H54 (cell line): ENCODE results near the gene PRCP.

ENCODE experiments used
- DNase-seq: peaks from one replicate; pipeline ENCODE4 v3.0.0; 2011; ENCODE audit warnings: low spot score, mixed read lengths; ENCODE audit not compliant: insufficient read length
- FAIRE-seq: peaks from 3 replicates; lab custom pipeline; 2011; peaks lifted over from hg19 to GRCh38; lab: Jason Lieb, UNC
- POLR2A ChIP-seq: IDR thresholded peaks from 2 replicates; pipeline ENCODE4 v1.6.1; 2011; ENCODE audit warnings: low read depth, mild to moderate bottlenecking, low read length

The PRCP gene

GRCh38 chr11:82814379-82814778 lies 85.9 kb downstream of the PRCP start:
- TF ChIP-seq POLR2A: no peak
- DNase-seq (no peak), FAIRE-seq (no peak)

- no peak for TF ChIP-seq POLR2A
- DNase-seq (no peak), FAIRE-seq (no peak)
Measured at GRCh38 chr11:82811369-82811768, 88.9 kb downstream of the PRCP start.

GRCh38 chr11:82810738-82811137 lies 89.5 kb downstream of the PRCP start:
- no peak for DNase-seq
- no peak for TF ChIP-seq POLR2A
- no peak for FAIRE-seq

- no peak for FAIRE-seq
- no peak for DNase-seq
- no peak for TF ChIP-seq POLR2A
Measured at GRCh38 chr11:82810326-82810725, 89.9 kb downstream of the PRCP start.

- no peak for FAIRE-seq
- TF ChIP-seq POLR2A: no peak
- DNase-seq: no peak
Measured at GRCh38 chr11:82807646-82808045, 92.6 kb downstream of the PRCP start.

- TF ChIP-seq POLR2A: no peak
- no peak for FAIRE-seq
Measured at GRCh38 chr11:82802710-82803109, 97.5 kb downstream of the PRCP start.

GRCh38 chr11:82796998-82797961 lies 103.0 kb downstream of the PRCP start:
- TF ChIP-seq POLR2A: no peak
- DNase-seq (no peak), FAIRE-seq (no peak)

More at GRCh38 chr11:82802710-82803109, 97.5 kb downstream of the PRCP start:
- DNase-seq: no peak

- no peak for TF ChIP-seq POLR2A
- DNase-seq: no peak
- no peak for FAIRE-seq
Measured at GRCh38 chr11:82794490-82794889, 105.7 kb downstream of the PRCP start.

GRCh38 chr11:82792822-82793569 lies 107.2 kb downstream of the PRCP start:
- no peak for DNase-seq
- FAIRE-seq: no peak
- TF ChIP-seq POLR2A: no peak

- no peak for FAIRE-seq
Measured at GRCh38 chr11:82792319-82792718, 107.9 kb downstream of the PRCP start.

GRCh38 chr11:82791779-82792178 lies 108.5 kb downstream of the PRCP start:
- FAIRE-seq (no peak), DNase-seq (no peak)
- TF ChIP-seq POLR2A: no peak

More at GRCh38 chr11:82792319-82792718, 107.9 kb downstream of the PRCP start:
- TF ChIP-seq POLR2A: no peak
- no peak for DNase-seq

- FAIRE-seq: no peak
- no peak for DNase-seq
- TF ChIP-seq POLR2A: no peak
Measured at GRCh38 chr11:82790723-82791484, 109.3 kb downstream of the PRCP start.

GRCh38 chr11:82787981-82788380 lies 112.2 kb downstream of the PRCP start:
- DNase-seq (no peak), FAIRE-seq (no peak)
- TF ChIP-seq POLR2A: no peak

- DNase-seq (no peak), FAIRE-seq (no peak)
- TF ChIP-seq POLR2A: no peak
Measured at GRCh38 chr11:82786836-82787235, 113.4 kb downstream of the PRCP start.
